GM19035 (cell line): ENCODE results near the gene ELL.
A peak's percentile ranks its signal among the peaks of the same experiment; 100 is the strongest.
"Not testable (repeated sequence)": the region's sequence is repeated elsewhere in the genome, so short reads cannot be mapped to it uniquely, and the experiment has no call there.

Source experiments
- ATAC-seq: cut with Tn5 transposase; IDR thresholded peaks from one replicate; pipeline ENCODE4 v1.9.1; 2021; ENCODE audit not compliant: unreplicated experiment

ELL gene

DNA sequence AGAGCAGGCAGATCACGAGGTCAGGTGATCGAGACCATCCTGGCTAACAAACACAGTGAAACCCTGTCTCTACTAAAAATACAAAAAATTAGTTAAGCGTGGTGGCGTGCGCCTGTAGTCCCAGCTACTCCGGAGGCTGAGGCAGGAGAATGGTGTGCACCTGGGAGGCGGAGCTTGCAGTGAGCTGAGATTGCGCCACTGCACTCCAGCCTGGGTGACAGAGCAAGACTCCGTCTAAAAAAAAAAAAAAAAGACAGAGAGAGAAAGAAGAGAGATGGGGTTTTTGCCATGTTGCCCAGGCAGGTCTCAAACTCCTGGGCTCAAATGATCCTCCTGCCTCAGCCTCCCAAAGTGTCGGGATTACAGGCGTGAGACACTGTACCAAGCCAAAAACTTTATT is 116.1 kb downstream of the ELL start:
- ATAC-seq = not testable (repeated sequence)

DNA sequence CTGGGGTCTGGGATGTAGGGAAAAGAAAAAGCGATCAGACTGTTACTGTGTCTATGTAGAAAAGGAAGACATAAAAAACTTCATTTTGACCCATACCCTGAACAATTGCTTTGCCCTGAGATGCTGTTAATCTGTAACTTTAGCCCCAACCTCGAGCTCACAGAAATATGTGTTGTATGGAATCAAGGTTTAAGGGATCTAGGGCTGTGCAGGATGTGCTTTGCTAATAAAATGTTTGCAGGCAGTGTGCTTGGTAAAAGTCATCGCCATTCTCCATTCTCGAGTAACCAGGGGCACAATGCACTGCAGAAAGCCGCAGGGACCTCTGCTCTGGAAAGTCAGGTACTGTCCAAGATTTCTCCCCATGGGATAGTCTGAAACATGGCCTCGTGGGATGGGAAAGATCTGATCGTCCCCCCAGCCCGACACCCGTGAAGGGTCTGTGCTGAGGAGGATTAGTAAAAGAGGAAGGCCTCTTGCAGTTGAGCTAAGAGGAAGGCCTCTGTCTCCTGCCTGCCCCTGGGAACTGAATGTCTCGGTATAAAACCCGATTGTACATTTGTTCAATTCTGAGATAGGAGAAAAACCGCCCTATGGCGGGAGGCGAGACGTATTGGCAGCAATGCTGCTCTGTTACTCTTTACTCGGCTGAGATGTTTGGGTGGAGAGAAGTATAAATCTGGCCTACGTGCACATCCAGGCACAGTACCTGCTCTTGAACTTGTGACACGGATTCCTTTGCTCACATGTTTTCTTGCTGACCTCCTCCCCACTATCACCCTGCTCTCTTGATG is 119.2 kb downstream of the ELL start:
- not testable (repeated sequence) for ATAC-seq

DNA sequence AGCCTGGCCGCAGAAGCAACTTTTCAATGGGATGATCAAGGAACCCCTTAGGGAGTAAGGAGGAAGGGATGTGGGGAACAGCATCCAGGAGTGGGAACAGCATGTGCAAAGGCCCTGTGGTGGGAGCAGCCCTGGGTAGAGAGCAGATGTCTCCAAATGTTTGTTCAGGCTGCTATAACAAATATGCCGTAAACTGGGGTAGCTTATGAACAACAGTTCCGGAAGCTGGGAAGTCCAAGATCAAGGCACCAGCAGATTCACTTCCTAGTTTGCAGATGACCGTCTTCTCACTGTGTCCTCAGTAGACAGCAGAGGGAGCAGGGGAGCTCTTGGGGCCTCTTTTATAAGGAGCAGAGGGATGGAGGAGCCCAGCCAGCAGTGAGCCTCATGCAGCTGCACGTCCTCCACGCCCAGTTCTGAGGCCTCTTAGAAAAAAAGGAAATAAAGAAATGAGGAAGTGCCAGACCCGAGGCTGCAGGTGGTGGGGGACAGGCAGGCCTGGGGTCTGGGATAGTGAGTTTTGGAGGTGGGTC is 120.2 kb downstream of the ELL start:
- ATAC-seq = no peak

DNA sequence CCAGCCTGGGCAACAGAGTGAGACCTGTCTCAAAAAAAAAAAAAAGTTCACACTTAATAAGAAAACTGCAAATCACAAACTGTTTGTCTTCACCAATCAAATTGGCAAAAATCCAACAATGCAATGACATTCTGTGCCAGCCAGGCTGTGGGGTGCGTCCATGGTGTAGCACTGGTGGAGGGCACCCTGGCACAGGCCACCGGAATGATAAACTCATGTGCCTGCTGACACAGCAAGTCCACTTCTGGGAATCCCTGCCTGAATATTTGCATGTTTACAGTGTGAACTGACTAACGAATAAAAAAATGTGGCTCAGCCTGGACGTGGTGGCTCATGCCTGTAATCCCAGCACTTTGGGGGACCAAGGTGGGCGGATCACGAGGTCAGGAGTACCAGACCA is 122.9 kb downstream of the ELL start:
- no peak for ATAC-seq

DNA sequence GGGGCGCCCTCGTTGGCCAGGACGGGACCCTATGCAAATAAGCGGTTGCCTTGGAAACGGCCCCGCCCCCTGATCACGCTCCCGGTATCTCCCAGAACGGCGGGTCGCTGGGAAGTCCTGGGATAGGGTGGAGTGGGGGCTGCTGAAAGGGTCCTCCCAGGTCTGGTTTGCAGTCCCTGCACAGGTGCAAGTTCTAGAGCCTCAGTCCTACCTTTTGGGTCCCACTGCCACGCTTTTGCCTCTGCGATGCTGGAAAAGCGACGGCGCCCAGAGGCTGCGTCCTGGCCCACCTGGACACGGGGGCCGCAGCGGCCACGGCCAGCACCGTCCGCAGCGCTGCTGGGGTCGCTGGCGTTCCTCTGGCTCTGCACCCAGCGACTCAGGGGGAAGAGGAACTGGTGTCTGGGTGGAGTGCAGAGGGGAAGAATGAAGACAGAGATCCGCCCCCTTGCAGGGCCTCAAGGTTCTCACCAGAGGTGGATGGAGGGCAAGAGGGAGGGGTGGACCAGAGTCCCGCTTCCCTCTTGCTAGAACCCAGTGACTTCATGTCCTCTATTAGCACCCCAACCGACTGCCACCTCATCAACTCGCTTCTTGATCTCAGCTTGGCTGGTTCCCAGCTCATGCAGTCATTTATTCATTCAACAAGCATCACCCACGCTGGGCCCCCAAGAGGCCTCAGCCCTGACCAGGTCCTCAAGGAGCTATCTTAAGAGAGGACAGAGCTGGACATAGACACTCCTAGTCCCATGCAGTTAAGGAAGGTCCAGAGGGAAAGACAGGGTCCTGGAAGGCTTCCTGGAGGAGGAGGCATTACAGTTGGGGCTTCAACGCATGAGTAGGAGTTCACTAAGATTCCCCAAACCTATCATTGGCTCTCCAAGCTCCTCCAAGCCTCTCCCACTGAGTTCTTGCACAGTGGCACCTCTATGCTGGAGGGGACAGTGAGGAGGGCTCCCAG is 124.3 kb downstream of the ELL start, which contains the start of gene LRRC25:
Gene LRRC25 (minus strand): TSS at position 381 of the 961 bp plus-strand sequence. CDS start 659 bp downstream, outside the sequence.
- peak; percentile 47 for ATAC-seq

DNA sequence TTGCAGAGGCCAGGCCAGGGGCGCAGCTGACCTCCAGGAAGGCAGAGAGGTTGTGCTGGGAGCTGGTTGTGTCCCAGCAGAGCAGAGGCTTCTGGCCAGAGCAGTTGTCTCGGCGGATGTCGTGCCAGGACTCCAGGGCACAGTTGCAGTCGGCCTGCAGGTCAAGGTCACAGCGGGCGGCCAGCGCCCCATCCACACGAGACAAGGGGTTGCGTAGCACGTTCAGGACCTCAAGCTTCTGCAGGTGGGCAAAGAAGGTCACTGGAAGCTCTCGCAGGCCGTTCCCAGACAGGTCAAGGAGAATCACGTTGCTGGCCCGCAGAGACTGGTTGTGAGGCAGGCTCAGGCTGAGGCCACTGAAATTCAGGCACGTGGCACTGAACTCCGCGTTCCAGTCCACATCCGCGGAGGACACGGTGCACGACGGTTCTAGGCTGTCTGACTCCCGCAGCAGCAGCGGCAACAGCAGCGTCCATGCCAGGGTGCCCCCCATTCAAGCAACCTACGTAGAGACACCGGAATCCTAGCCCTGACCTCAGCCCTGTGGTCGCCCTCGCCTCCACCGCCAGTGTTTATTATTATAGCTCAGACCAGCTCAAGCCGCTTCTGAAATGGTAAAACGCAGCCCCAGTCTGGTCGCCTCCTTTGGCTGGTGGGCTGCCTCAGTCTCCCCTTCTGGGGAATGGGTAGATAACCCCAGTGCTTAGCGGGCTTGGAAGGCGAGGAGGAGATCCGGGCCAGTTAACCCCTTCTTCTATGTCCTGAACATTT is 125.2 kb downstream of the ELL start:
- ATAC-seq = no peak

DNA sequence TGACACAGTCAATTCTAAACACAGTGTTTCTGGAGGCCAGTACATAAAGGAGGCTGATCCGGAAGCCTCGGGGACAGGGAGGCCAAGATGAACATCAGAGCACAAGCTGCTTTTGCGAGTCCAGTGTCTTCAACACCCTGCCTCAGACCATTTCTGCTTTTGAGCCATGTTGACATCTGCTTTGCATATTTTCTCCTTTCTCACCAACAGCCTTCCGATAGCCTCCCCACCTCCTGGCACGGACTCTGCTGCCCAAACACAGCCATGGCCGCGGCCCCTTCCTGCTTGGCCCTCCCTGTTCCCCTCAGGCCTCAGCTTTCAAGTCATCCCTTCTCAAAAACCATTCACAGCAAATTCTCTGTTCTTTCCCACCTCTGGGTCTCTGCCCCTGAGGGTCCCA is 128.0 kb downstream of the ELL start:
- no peak for ATAC-seq

DNA sequence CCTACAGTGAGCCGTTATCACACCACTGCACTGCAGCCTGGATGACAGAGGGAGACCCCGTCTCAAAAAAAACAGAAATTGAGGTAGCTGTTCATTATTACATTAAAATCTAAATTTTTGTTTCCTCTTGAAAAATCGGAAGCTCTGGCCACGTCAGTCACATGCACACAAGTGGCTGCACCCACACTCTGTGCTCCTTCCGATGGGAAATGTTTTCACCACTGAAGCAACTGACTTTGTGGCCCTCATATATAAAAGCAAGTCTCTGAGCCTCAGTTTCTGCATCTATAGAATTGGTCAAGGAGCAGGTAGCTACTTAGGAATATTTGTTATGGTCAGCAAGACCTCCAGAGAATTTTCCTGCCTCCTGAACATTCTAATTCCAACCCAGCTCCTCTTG is 128.9 kb downstream of the ELL start:
- no peak for ATAC-seq
